Cardiac fibroblast (primary cell): ENCODE results near the gene ATF4.

Experiments
- DNase-seq, 2 donors: peaks; one replicate each; pipeline versions ENCODE4 v3.0.0 to v3.0.0-alpha.2; 2010; ENCODE audit warnings: low read depth in 2 of 2
- H3K4me3 ChIP-seq, 2 donors: replicated peaks in 1 of 2; 1 replicate in 1 of 2; 2 replicates in 1 of 2; pipeline ENCODE4 v1.5.1; 2011; ENCODE audit warnings: low read depth in 2 of 2, low read length in 2 of 2, mild to moderate bottlenecking in 2 of 2, moderate library complexity in 1 of 2
- TF ChIP-seq, protein P1 (sequence below): IDR thresholded peaks from one replicate; pipeline ENCODE4 v1.5.1; 2011; ENCODE audit warnings: low read depth, mild to moderate bottlenecking, low read length, inconsistent platforms

ATF4 gene

GRCh38 chr22:39510529-39511149 is 9.7 kb upstream of the ATF4 start:
- TF ChIP-seq, protein P1, sequence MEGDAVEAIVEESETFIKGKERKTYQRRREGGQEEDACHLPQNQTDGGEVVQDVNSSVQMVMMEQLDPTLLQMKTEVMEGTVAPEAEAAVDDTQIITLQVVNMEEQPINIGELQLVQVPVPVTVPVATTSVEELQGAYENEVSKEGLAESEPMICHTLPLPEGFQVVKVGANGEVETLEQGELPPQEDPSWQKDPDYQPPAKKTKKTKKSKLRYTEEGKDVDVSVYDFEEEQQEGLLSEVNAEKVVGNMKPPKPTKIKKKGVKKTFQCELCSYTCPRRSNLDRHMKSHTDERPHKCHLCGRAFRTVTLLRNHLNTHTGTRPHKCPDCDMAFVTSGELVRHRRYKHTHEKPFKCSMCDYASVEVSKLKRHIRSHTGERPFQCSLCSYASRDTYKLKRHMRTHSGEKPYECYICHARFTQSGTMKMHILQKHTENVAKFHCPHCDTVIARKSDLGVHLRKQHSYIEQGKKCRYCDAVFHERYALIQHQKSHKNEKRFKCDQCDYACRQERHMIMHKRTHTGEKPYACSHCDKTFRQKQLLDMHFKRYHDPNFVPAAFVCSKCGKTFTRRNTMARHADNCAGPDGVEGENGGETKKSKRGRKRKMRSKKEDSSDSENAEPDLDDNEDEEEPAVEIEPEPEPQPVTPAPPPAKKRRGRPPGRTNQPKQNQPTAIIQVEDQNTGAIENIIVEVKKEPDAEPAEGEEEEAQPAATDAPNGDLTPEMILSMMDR: no peak
- no peak overlapping the region for H3K4me3 ChIP-seq
- no peak for DNase-seq

- DNase-seq: no peak
- TF ChIP-seq, protein P1: no peak
- no peak overlapping the region for H3K4me3 ChIP-seq
Measured at GRCh38 chr22:39511226-39511625, 9.1 kb upstream of the ATF4 start.

DNA sequence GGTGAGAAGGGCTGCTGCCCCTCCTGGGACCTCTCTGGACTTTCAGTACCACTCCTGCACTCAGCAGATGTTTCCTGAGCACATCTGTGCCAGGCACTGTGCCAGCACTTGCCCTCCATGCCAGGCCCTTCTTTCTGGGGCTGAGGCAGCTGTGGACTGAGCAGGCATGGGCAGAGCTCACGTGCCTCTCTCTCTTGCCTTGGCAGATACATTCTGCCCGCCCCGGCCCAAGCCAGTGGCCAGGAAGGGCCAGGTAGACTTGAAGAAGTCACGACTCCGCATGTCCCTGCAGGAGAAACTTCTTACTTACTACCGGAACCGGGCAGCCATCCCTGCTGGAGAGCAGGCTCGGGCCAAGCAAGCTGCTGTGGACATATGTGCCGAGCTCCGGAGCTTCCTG is 8.3 kb upstream of the ATF4 start:
- DNase-seq: no peak
- TF ChIP-seq, protein P1: no peak
- no peak overlapping the region for H3K4me3 ChIP-seq

GRCh38 chr22:39513791-39514190 is 6.6 kb upstream of the ATF4 start:
- H3K4me3 ChIP-seq: no peak overlapping the region
- TF ChIP-seq, protein P1: no peak
- DNase-seq: no peak

DNA sequence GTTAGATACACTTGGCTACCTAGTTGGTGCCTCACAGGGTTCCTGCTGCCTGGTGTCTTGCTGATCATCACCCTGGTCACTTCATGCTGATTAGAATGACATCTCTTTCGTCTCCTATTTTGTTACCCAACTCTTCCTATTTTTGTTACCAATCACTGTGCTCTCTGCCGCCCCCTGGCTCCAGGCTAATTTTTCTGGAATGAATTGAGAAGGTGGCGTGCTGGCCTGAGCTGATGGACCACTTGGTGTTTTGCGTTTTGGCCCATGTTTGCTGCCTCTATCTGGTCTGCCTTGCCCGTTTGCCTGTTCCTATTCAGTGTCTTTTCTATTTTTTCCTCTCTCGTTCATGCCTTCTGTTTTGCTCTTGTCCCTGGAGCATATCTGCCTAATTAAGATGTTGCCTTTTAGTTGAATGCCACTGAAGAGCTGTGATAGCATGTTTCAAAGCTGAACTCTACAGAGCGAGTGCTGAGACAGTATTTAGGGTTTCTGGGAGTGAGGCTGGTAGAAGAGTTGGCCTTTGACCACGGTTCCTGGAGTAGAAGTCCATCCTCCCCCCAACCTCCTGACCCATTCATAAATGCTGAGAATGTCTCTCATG is 5.9 kb upstream of the ATF4 start:
- DNase-seq: peak; percentile 58 to 65
- TF ChIP-seq, protein P1: peak; percentile 81
- H3K4me3 ChIP-seq: no peak overlapping the region

DNA sequence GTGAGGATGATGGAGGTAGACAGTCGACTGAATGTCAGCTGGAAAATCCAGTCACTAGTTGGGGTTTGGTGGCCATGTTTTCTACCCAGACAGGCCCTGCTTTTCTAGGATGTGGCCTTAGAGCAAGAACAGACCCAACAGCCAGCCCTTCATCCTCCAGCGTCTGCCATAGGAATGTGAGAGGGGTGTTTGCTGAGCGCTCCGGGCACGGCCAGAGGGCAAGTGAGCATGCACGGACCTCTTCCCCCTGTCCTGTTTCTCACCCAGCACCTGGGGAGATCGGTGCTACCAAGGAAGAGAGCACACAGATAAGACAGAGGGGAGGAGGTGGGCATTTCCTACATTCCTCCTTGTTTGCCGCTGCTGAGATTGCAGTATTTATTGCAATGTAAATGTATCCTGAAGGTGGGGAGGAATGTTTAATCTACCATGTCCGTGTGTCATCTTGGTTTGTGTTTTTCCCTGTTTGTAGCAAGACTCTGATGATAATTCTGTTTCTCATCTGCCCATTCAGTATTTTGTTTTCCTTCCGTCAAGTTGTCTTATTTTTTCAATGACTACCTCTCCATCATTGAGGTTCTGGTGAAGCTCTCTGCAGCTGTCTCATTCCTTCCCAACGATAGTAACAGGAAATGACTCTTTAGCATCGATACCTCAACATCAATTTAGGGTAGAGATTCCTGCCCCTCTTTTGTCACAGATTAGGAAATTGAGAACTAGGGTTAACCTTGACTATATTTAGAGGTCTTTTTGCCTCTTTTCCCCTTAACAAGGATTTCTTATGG is 4.9 kb upstream of the ATF4 start:
- H3K4me3 ChIP-seq: no peak overlapping the region
- DNase-seq: no peak
- TF ChIP-seq, protein P1: no peak
